Measurements from ENCODE around the gene KCNK5.

KCNK5 gene

DNA sequence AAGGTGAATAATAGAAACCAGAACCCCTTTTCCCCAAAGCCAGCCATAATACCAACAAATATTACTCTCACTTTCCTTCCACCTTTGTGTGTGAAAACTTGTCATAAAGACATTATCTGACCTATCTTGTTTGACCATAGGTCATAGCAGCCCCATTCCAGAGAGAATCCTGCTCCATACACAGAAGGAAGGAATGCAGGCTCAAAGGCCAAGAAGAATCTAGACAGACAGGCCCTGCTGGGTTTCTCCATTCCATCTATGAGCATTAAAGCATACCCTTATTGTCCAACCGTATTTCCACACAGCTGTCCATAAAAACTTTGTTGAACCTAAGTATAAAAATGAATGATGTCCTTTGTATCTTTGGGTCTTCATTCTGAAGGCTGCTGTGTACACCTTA is 40.7 kb upstream of the KCNK5 start:
- H3K27me3 Mint-ChIP-seq (ENCODE audit: low read depth) = peaks cover 21% of the 10 kb centered on the region
- TF ChIP-seq, protein P1, sequence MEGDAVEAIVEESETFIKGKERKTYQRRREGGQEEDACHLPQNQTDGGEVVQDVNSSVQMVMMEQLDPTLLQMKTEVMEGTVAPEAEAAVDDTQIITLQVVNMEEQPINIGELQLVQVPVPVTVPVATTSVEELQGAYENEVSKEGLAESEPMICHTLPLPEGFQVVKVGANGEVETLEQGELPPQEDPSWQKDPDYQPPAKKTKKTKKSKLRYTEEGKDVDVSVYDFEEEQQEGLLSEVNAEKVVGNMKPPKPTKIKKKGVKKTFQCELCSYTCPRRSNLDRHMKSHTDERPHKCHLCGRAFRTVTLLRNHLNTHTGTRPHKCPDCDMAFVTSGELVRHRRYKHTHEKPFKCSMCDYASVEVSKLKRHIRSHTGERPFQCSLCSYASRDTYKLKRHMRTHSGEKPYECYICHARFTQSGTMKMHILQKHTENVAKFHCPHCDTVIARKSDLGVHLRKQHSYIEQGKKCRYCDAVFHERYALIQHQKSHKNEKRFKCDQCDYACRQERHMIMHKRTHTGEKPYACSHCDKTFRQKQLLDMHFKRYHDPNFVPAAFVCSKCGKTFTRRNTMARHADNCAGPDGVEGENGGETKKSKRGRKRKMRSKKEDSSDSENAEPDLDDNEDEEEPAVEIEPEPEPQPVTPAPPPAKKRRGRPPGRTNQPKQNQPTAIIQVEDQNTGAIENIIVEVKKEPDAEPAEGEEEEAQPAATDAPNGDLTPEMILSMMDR (IDR thresholded peaks at IDR 0.05; ENCODE audit: unreplicated experiment in 3 of 3) = no peak
- no peak overlapping the region for H3K4me3 Mint-ChIP-seq
- H3K36me3 Mint-ChIP-seq (ENCODE audit: low read depth) = no peaks in the 10 kb centered on the region
- H3K27ac Mint-ChIP-seq = no peak overlapping the region
- no peaks in the 10 kb centered on the region for H3K9me3 Mint-ChIP-seq
- H3K4me1 Mint-ChIP-seq = no peaks in the 10 kb centered on the region

DNA sequence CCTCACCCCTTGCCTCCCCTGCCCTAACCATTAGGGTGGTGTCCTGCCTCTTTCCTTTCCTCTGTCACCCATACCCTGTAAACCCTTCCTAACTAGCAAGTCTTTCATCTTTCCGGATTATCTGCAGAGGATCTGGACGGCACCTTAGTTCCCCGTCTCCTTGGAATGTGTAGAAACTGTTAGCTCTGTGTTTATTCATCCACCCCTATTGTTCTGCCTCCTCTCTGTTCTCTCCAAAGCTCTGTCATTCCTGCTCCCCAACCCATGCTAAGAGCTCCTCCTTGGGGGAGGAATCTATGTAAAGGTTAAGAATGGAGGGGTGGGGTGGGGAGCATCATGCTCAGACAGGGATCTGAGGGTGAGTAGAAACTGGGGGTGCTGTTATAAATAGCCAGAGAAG is 39.4 kb upstream of the KCNK5 start:
- no peak overlapping the region for H3K27ac Mint-ChIP-seq
- no peaks in the 10 kb centered on the region for H3K9me3 Mint-ChIP-seq
- TF ChIP-seq, protein P1 (IDR thresholded peaks at IDR 0.05; ENCODE audit: unreplicated experiment in 3 of 3) = no peak
- peaks cover 17% of the 10 kb centered on the region for H3K27me3 Mint-ChIP-seq (ENCODE audit: low read depth)
- H3K36me3 Mint-ChIP-seq (ENCODE audit: low read depth) = no peaks in the 10 kb centered on the region
- no peaks in the 10 kb centered on the region for H3K4me1 Mint-ChIP-seq
- no peak overlapping the region for H3K4me3 Mint-ChIP-seq

DNA sequence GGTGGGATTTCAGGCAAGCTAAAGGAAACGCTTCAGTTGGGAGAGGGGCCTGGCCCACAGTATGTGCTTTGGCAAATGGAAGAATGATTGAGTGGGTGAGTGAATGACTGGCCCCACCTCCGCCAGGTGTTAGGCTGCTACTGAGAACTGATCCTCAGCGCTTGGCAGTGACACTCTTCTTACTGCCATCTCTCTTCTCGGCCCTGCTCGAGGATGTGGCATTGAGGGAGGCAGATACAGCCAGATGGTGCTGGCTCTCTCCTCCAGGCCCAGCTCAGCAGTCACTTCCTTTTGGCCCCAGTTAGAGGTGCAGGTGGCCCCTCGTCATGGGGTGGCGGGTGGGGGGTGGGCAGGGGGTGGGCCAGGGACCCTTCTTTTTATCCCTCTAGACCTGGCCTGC is 38.9 kb upstream of the KCNK5 start:
- no peaks in the 10 kb centered on the region for H3K4me1 Mint-ChIP-seq
- H3K4me3 Mint-ChIP-seq = no peak overlapping the region
- no peaks in the 10 kb centered on the region for H3K9me3 Mint-ChIP-seq
- TF ChIP-seq, protein P1 (IDR thresholded peaks at IDR 0.05; ENCODE audit: unreplicated experiment in 3 of 3) = no peak
- H3K27ac Mint-ChIP-seq = no peak overlapping the region
- no peaks in the 10 kb centered on the region for H3K36me3 Mint-ChIP-seq (ENCODE audit: low read depth)
- H3K27me3 Mint-ChIP-seq (ENCODE audit: low read depth) = peaks cover 15% of the 10 kb centered on the region

DNA sequence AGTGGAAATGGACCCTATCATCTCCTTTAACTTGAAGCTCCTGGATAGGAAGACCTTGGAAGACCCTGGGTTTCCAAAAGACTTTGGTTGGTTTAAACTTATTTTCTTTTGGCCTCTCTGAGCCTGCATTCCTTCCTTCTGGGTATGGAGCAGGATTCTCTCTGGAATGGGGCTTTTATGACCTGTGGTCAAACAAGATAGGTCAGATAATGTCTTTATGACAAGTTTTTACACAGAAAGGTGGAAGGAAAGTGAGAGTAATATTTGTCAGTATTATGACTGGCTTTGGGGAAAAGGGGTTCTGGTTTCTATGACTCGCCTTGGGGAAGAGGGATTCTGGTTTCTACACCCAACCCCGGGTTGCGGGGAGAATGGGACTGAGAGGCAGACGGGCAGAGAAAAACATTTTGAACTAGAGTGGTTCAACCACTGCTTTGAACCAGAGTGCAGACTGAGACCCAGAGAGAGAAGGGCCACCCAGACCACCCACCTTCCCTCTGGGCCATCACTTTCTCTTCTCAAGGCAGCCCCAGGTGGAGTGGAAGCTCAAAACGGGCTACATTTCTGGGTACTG is 37.6 kb upstream of the KCNK5 start:
- Mint-ChIP-seq H3K27me3 (ENCODE audit: low read depth) (peaks cover 15% of the 10 kb centered on the region), H3K9me3 (no peaks in the 10 kb centered on the region), H3K36me3 (ENCODE audit: low read depth) (no peaks in the 10 kb centered on the region), H3K4me3 (no peak overlapping the region), H3K4me1 (no peaks in the 10 kb centered on the region), H3K27ac (no peak overlapping the region)
- TF ChIP-seq, protein P1 (IDR thresholded peaks at IDR 0.05; ENCODE audit: unreplicated experiment in 3 of 3) = no peak

DNA sequence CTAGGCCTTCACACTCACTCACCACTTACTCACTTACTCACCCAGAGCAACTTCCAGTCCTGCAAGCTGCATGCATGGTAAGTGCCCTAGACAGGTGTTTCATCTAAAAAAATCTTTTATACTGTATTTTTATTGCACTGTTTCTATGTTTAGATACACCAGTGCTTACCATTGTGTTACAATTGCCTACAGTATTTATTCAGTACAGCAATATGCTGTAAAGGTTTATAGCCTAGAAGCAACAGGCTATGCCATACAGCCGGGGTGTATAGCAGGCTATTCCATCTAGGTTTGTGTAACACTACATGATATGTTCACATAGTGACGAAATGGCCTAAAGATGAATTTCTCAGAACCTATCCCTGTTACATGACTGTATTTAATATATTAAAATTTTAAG is 37.1 kb upstream of the KCNK5 start:
- no peaks in the 10 kb centered on the region for H3K4me1 Mint-ChIP-seq
- peaks cover 13% of the 10 kb centered on the region for H3K27me3 Mint-ChIP-seq (ENCODE audit: low read depth)
- no peaks in the 10 kb centered on the region for H3K36me3 Mint-ChIP-seq (ENCODE audit: low read depth)
- H3K27ac Mint-ChIP-seq = no peak overlapping the region
- TF ChIP-seq, protein P1 (IDR thresholded peaks at IDR 0.05; ENCODE audit: unreplicated experiment in 3 of 3) = no peak
- H3K9me3 Mint-ChIP-seq = no peaks in the 10 kb centered on the region
- H3K4me3 Mint-ChIP-seq = no peak overlapping the region

DNA sequence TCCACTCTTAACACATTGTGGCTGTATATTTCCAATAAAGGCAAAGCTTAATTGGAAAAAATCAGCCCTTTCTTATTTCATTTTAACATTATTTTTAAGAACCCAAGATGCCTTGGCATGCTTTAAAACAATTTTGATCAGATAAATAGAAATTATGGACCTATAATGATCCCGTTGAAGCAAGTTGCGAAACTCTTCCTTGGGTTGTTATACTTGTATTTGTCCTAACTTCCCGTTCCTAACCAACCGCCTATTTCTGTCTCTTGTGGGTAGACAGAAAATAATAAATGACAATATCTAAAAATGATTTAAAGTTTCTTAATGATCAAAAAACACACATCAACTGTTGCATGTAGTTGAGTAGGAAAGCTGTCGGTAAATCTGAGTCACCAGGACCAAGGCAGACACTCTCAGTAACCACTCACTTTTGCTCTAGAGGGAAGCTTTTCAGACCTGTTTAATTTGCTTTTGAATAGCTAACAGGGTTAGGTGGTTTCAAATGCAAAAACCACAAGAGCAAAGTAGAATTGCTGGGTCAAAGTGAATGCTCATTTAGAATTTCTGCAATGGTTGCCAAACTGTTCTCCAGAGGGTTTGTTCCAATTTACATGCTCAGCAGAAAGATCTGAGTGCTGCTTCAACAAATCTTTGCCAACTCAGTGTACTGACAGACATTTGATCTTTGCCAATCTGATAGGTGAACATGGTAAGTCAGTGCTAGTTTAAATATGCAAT is 34.2 kb upstream of the KCNK5 start:
- no peaks in the 10 kb centered on the region for H3K9me3 Mint-ChIP-seq
- H3K27me3 Mint-ChIP-seq (ENCODE audit: low read depth) = peaks cover 28% of the 10 kb centered on the region
- no peak overlapping the region for H3K27ac Mint-ChIP-seq
- no peak overlapping the region for H3K4me3 Mint-ChIP-seq
- no peaks in the 10 kb centered on the region for H3K36me3 Mint-ChIP-seq (ENCODE audit: low read depth)
- no peaks in the 10 kb centered on the region for H3K4me1 Mint-ChIP-seq
- TF ChIP-seq, protein P1 (IDR thresholded peaks at IDR 0.05; ENCODE audit: unreplicated experiment in 3 of 3) = no peak
